Embryonic facial prominence (tissue), 1 donor: ENCODE results near the gene RPP25L.

Source experiments
- DNase-seq: peaks from one replicate; pipeline ENCODE4 v3.0.0-alpha.2; 2016; ENCODE audit errors: extremely low spot score

RPP25L gene

GRCh38 chr9:34568774-34569173 lies 43.1 kb downstream of the RPP25L start:
- no peak for DNase-seq

GRCh38 chr9:34568133-34568532 lies 43.8 kb downstream of the RPP25L start:
- DNase-seq, result no peak

- DNase-seq, result no peak
Measured at GRCh38 chr9:34566972-34567371, 44.9 kb downstream of the RPP25L start.

- no peak for DNase-seq
Measured at GRCh38 chr9:34566322-34566721, 45.6 kb downstream of the RPP25L start.

GRCh38 chr9:34565856-34566255 lies 46.0 kb downstream of the RPP25L start:
- no peak for DNase-seq

- DNase-seq, result no peak
Measured at GRCh38 chr9:34564617-34565016, 47.3 kb downstream of the RPP25L start.

GRCh38 chr9:34563262-34563661 lies 48.6 kb downstream of the RPP25L start:
- DNase-seq, result no peak

GRCh38 chr9:34562135-34562745 lies 49.7 kb downstream of the RPP25L start:
- DNase-seq, result no peak

GRCh38 chr9:34560599-34561214 lies 51.2 kb downstream of the RPP25L start:
- no peak for DNase-seq
